H1 (cell line): ENCODE data around the gene LIF.

Experiments used
- BCL11A ChIP-seq, 2 experiments: IDR thresholded peaks; one replicate each; pipeline ENCODE4 v1.6.1; 2011; ENCODE audit warnings: low read depth in 2 of 2, low read length in 2 of 2, mild to moderate bottlenecking in 2 of 2
- CHD1 ChIP-seq: IDR thresholded peaks from 2 replicates; pipeline ENCODE4 v1.6.1; 2012; ENCODE audit warnings: low read depth, low read length, improper control_type of control experiment
- CTCF ChIP-seq, 3 experiments: IDR thresholded peaks; 1 replicate in 2 of 3; 2 replicates in 1 of 3; pipeline versions ENCODE4 v1.5.1 to v1.6.1; 2011; ENCODE audit warnings: low read length in 3 of 3, mild to moderate bottlenecking in 3 of 3, inconsistent platforms in 2 of 3, low read depth in 1 of 3, moderate library complexity in 1 of 3; ENCODE audit not compliant: insufficient read depth in 1 of 3; ENCODE audit errors: control extremely low read depth in 1 of 3
- EGR1 ChIP-seq: IDR thresholded peaks from 2 replicates; pipeline ENCODE4 v1.6.1; 2011; ENCODE audit warnings: low read depth, low read length, borderline replicate concordance
- EP300 ChIP-seq, 2 experiments: IDR thresholded peaks; 1 replicate in 1 of 2; 2 replicates in 1 of 2; pipeline ENCODE4 v1.6.1; 2011 to 2012; ENCODE audit warnings: low read depth in 2 of 2, low read length in 2 of 2, mild to moderate bottlenecking in 2 of 2, borderline replicate concordance in 1 of 2, inconsistent platforms in 1 of 2, moderate library complexity in 1 of 2
- EZH2 ChIP-seq: fragments of 200-600 bp; sonication (generic); IDR thresholded peaks from 2 replicates; pipeline ENCODE4 v1.7.1; 2012; ENCODE audit warnings: low read depth, mild to moderate bottlenecking, moderate library complexity, low read length, inconsistent platforms; ENCODE audit not compliant: severe bottlenecking
- JUND ChIP-seq: IDR thresholded peaks from 2 replicates; pipeline ENCODE4 v1.6.1; 2011; ENCODE audit warnings: mild to moderate bottlenecking, improper control_type of control experiment, low read length
- NRF1 ChIP-seq: IDR thresholded peaks from 2 replicates; pipeline ENCODE4 v1.6.1; 2011; ENCODE audit warnings: mild to moderate bottlenecking, low read depth, low read length, improper control_type of control experiment
- POLR2A ChIP-seq, 2 experiments: IDR thresholded peaks; 1 replicate in 1 of 2; 2 replicates in 1 of 2; pipeline ENCODE4 v1.6.1; 2011; ENCODE audit warnings: low read depth in 2 of 2, low read length in 2 of 2, mild to moderate bottlenecking in 2 of 2; ENCODE audit errors: control extremely low read depth in 1 of 2
- POLR2AphosphoS5 ChIP-seq: IDR thresholded peaks from 2 replicates; pipeline ENCODE4 v1.6.1; 2011; ENCODE audit warnings: low read depth, low read length
- RAD21 ChIP-seq, 2 experiments: IDR thresholded peaks in 1 of 2; conservative IDR thresholded peaks in 1 of 2; 2 replicates each; pipeline ENCODE4 v1.6.1; 2011; ENCODE audit warnings: low read depth in 2 of 2, low read length in 2 of 2, improper control_type of control experiment in 1 of 2, inconsistent platforms in 1 of 2, mild to moderate bottlenecking in 1 of 2, moderate library complexity in 1 of 2
- RFX5 ChIP-seq: IDR thresholded peaks from 2 replicates; pipeline ENCODE4 v1.6.1; 2011; ENCODE audit warnings: low read depth, low read length, improper control_type of control experiment, borderline replicate concordance
- TAF1 ChIP-seq: IDR thresholded peaks from 2 replicates; pipeline ENCODE4 v1.6.1; 2011; ENCODE audit warnings: mild to moderate bottlenecking, low read depth, low read length

GRCh38 chr22:30214703-30215407 is 31.7 kb downstream of the LIF start:
- no peak for TF ChIP-seq NRF1
- TF ChIP-seq RAD21 (IDR thresholded peaks at IDR 0.05 in 1 of 2, conservative IDR thresholded peaks at IDR 0.05 in 1 of 2; ENCODE audit: low read depth in 2 of 2, low read length in 2 of 2), result no peak
- no peak for TF ChIP-seq CTCF (IDR thresholded peaks at IDR 0.05; ENCODE audit: control extremely low read depth in 1 of 3, insufficient read depth in 1 of 3, low read depth in 1 of 3, low read length in 3 of 3)
- no peak for TF ChIP-seq JUND
- TF ChIP-seq POLR2AphosphoS5, result no peak
- no peak for TF ChIP-seq EGR1
- no peak for TF ChIP-seq TAF1
- no peak for TF ChIP-seq CHD1
- no peak for TF ChIP-seq EP300 (IDR thresholded peaks at IDR 0.05; ENCODE audit: borderline replicate concordance in 1 of 2, low read depth in 2 of 2, low read length in 2 of 2)
- no peak for TF ChIP-seq BCL11A (IDR thresholded peaks at IDR 0.05; ENCODE audit: low read depth in 2 of 2, low read length in 2 of 2)
- TF ChIP-seq POLR2A (IDR thresholded peaks at IDR 0.05; ENCODE audit: control extremely low read depth in 1 of 2, low read depth in 2 of 2, low read length in 2 of 2), result no peak
- TF ChIP-seq EZH2, result no peak
- TF ChIP-seq RFX5, result no peak
